ENCODE data around the gene MINK1. TPM values are rescaled to one million over a fixed set of nuclear protein-coding genes. Genes with fewer than 3 reads are reported as not detected.
"Not testable (repeated sequence)": the region's sequence is repeated elsewhere in the genome, so short reads cannot be mapped to it uniquely, and the experiment has no call there.

MINK1 gene
- total RNA-seq, 1 donor from 2014 or later = 59.7 TPM

GRCh38 chr17:4858068-4858881, 25.1 kb downstream of the MINK1 start:
- no peak for DNase-seq
- intact Hi-C loops (cut with micrococcal nuclease) = no loop called here
- Mint-ChIP-seq H3K27me3 (no peaks in the 10 kb centered on the region), H3K36me3 (ENCODE audit: low read depth) (peaks cover 22% of the 10 kb centered on the region), H3K4me3 (no peak overlapping the region), H3K9me3 (no peaks in the 10 kb centered on the region), H3K27ac (no peak overlapping the region), H3K4me1 (peaks cover 20% of the 10 kb centered on the region)

- H3K36me3 Mint-ChIP-seq (ENCODE audit: low read depth) = peaks cover 22% of the 10 kb centered on the region
Measured at GRCh38 chr17:4858882-4859260, 25.7 kb downstream of the MINK1 start.

GRCh38 chr17:4859816-4860625, 26.9 kb downstream of the MINK1 start:
- Mint-ChIP-seq H3K4me3 (no peak overlapping the region), H3K27ac (no peak overlapping the region), H3K36me3 (ENCODE audit: low read depth) (peaks cover 14% of the 10 kb centered on the region), H3K9me3 (no peaks in the 10 kb centered on the region), H3K27me3 (no peaks in the 10 kb centered on the region), H3K4me1 (peaks cover 13% of the 10 kb centered on the region)
- intact Hi-C loops (cut with micrococcal nuclease) = no loop called here
- DNase-seq = no peak

More at GRCh38 chr17:4858882-4859260, 25.7 kb downstream of the MINK1 start:
- H3K9me3 Mint-ChIP-seq = no peaks in the 10 kb centered on the region
- H3K4me1 Mint-ChIP-seq = peaks cover 18% of the 10 kb centered on the region
- no peak for DNase-seq
- H3K27ac Mint-ChIP-seq = no peak overlapping the region
- H3K27me3 Mint-ChIP-seq = no peaks in the 10 kb centered on the region
- intact Hi-C loops (cut with micrococcal nuclease) = no loop called here
- H3K4me3 Mint-ChIP-seq = no peak overlapping the region

- no peaks in the 10 kb centered on the region for H3K27me3 Mint-ChIP-seq
- no peak overlapping the region for H3K4me3 Mint-ChIP-seq
- H3K27ac Mint-ChIP-seq = no peak overlapping the region
- no peaks in the 10 kb centered on the region for H3K9me3 Mint-ChIP-seq
- no peak for DNase-seq
- peaks cover 13% of the 10 kb centered on the region for H3K4me1 Mint-ChIP-seq
- peaks cover 14% of the 10 kb centered on the region for H3K36me3 Mint-ChIP-seq (ENCODE audit: low read depth)
- intact Hi-C loops (cut with micrococcal nuclease) = no loop called here
Measured at GRCh38 chr17:4860651-4861050, 27.5 kb downstream of the MINK1 start.

GRCh38 chr17:4861052-4861451, 27.9 kb downstream of the MINK1 start:
- DNase-seq = no peak
- H3K4me1 Mint-ChIP-seq = peaks cover 11% of the 10 kb centered on the region
- H3K27me3 Mint-ChIP-seq = no peaks in the 10 kb centered on the region
- no peaks in the 10 kb centered on the region for H3K9me3 Mint-ChIP-seq
- intact Hi-C loops (cut with micrococcal nuclease) = no loop called here
- no peak overlapping the region for H3K27ac Mint-ChIP-seq
- no peak overlapping the region for H3K4me3 Mint-ChIP-seq
- peaks cover 13% of the 10 kb centered on the region for H3K36me3 Mint-ChIP-seq (ENCODE audit: low read depth)

GRCh38 chr17:4862720-4863119, 29.6 kb downstream of the MINK1 start:
- H3K36me3 Mint-ChIP-seq (ENCODE audit: low read depth) = peaks cover 7% of the 10 kb centered on the region
- no peak for DNase-seq
- H3K4me1 Mint-ChIP-seq = peaks cover 8% of the 10 kb centered on the region
- no peaks in the 10 kb centered on the region for H3K9me3 Mint-ChIP-seq
- H3K27ac Mint-ChIP-seq = no peak overlapping the region
- no peak overlapping the region for H3K4me3 Mint-ChIP-seq
- H3K27me3 Mint-ChIP-seq = no peaks in the 10 kb centered on the region
- intact Hi-C loops (cut with micrococcal nuclease) = no loop called here

- intact Hi-C loops (cut with micrococcal nuclease) = no loop called here
- no peak for DNase-seq
- H3K27ac Mint-ChIP-seq = no peak overlapping the region
- H3K27me3 Mint-ChIP-seq = no peaks in the 10 kb centered on the region
- no peak overlapping the region for H3K4me3 Mint-ChIP-seq
- no peaks in the 10 kb centered on the region for H3K9me3 Mint-ChIP-seq
- peaks cover 5% of the 10 kb centered on the region for H3K4me1 Mint-ChIP-seq
- H3K36me3 Mint-ChIP-seq (ENCODE audit: low read depth) = peaks cover 7% of the 10 kb centered on the region
Measured at GRCh38 chr17:4863321-4863720, 30.2 kb downstream of the MINK1 start.

GRCh38 chr17:4867535-4867934, 34.4 kb downstream of the MINK1 start:
- H3K4me3 Mint-ChIP-seq; H3K27ac Mint-ChIP-seq; H3K4me1 Mint-ChIP-seq; intact Hi-C loops (cut with micrococcal nuclease); H3K36me3 Mint-ChIP-seq (ENCODE audit: low read depth); DNase-seq; H3K27me3 Mint-ChIP-seq; H3K9me3 Mint-ChIP-seq: not testable (repeated sequence)

- DNase-seq; H3K27ac Mint-ChIP-seq; H3K4me1 Mint-ChIP-seq; H3K9me3 Mint-ChIP-seq; intact Hi-C loops (cut with micrococcal nuclease); H3K27me3 Mint-ChIP-seq; H3K4me3 Mint-ChIP-seq; H3K36me3 Mint-ChIP-seq (ENCODE audit: low read depth): not testable (repeated sequence)
Measured at GRCh38 chr17:4869058-4869998, 36.2 kb downstream of the MINK1 start.

GRCh38 chr17:4870855-4871254, 37.7 kb downstream of the MINK1 start:
- no peaks in the 10 kb centered on the region for H3K4me1 Mint-ChIP-seq
- intact Hi-C loops (cut with micrococcal nuclease) = no loop called here
- no peaks in the 10 kb centered on the region for H3K27me3 Mint-ChIP-seq
- H3K9me3 Mint-ChIP-seq = no peaks in the 10 kb centered on the region
- DNase-seq = no peak
- H3K27ac Mint-ChIP-seq = no peak overlapping the region
- no peak overlapping the region for H3K4me3 Mint-ChIP-seq
- peaks cover 11% of the 10 kb centered on the region for H3K36me3 Mint-ChIP-seq (ENCODE audit: low read depth)

- DNase-seq = no peak
- Mint-ChIP-seq H3K4me3 (no peak overlapping the region), H3K9me3 (no peaks in the 10 kb centered on the region), H3K27ac (no peak overlapping the region), H3K36me3 (ENCODE audit: low read depth) (peaks cover 14% of the 10 kb centered on the region), H3K27me3 (no peaks in the 10 kb centered on the region), H3K4me1 (no peaks in the 10 kb centered on the region)
- intact Hi-C loops (cut with micrococcal nuclease) = no loop called here
Measured at GRCh38 chr17:4872786-4873185, 39.6 kb downstream of the MINK1 start.

GRCh38 chr17:4877089-4877488, 43.9 kb downstream of the MINK1 start:
- H3K4me3 Mint-ChIP-seq = no peak overlapping the region
- no peaks in the 10 kb centered on the region for H3K27me3 Mint-ChIP-seq
- H3K9me3 Mint-ChIP-seq = no peaks in the 10 kb centered on the region
- DNase-seq = no peak
- peaks cover 26% of the 10 kb centered on the region for H3K36me3 Mint-ChIP-seq (ENCODE audit: low read depth)
- H3K27ac Mint-ChIP-seq = no peak overlapping the region
- intact Hi-C loops (cut with micrococcal nuclease) = no loop called here
- peaks cover 3% of the 10 kb centered on the region for H3K4me1 Mint-ChIP-seq

- H3K4me1 Mint-ChIP-seq = peaks cover 3% of the 10 kb centered on the region
- H3K9me3 Mint-ChIP-seq = no peaks in the 10 kb centered on the region
- peaks cover 26% of the 10 kb centered on the region for H3K36me3 Mint-ChIP-seq (ENCODE audit: low read depth)
- H3K27ac Mint-ChIP-seq = no peak overlapping the region
- intact Hi-C loops (cut with micrococcal nuclease) = no loop called here
- H3K27me3 Mint-ChIP-seq = no peaks in the 10 kb centered on the region
- no peak for DNase-seq
- H3K4me3 Mint-ChIP-seq = no peak overlapping the region
Measured at GRCh38 chr17:4879601-4880000, 46.5 kb downstream of the MINK1 start.
